Activated naive CD4-positive, alpha-beta T cell treated with anti-CD3 and anti-CD28 coated beads, Interleukin-2, amount 10 ng/mL, durations not matched to agents 7 days and 5 days (primary cell): Measurements from ENCODE around the gene MAST2.
A peak's percentile ranks its signal among the peaks of the same experiment; 100 is the strongest.

Source experiments
- CTCF ChIA-PET: fragments of 350-600 bp; sonication (Branson Sonifier 250); formaldehyde crosslinking; loops from one replicate; lab custom pipeline; 2021; ENCODE audit warnings: antibody characterized with exemption; lab: Charles Lee
- DNase-seq: peaks from one replicate; pipeline ENCODE4 v3.0.0-alpha.2; 2020
- H3K27ac Mint-ChIP-seq: one replicate; pipeline ENCODE4 v1.8.0; 2021; ENCODE audit warnings: mild to moderate bottlenecking, moderate library complexity, mixed read lengths
- H3K27me3 Mint-ChIP-seq: one replicate; pipeline ENCODE4 v1.8.0; 2021; ENCODE audit warnings: mild to moderate bottlenecking, mixed read lengths
- H3K36me3 Mint-ChIP-seq: one replicate; pipeline ENCODE4 v1.8.0; 2021; ENCODE audit warnings: mixed read lengths
- H3K4me1 Mint-ChIP-seq: one replicate; pipeline ENCODE4 v1.8.0; 2021; ENCODE audit warnings: mixed read lengths
- H3K4me3 Mint-ChIP-seq: one replicate; pipeline ENCODE4 v1.8.0; 2021; ENCODE audit warnings: mild to moderate bottlenecking, moderate library complexity, mixed read lengths
- H3K9me3 Mint-ChIP-seq: one replicate; pipeline ENCODE4 v1.8.0; 2021; ENCODE audit warnings: mixed read lengths

The MAST2 gene

GRCh38 chr1:45879885-45880598, 76.6 kb downstream of the MAST2 start:
- no peaks in the 10 kb centered on the region for H3K4me1 Mint-ChIP-seq
- no peaks in the 10 kb centered on the region for H3K27me3 Mint-ChIP-seq
- CTCF ChIA-PET, result no interaction called here
- H3K27ac Mint-ChIP-seq, result no peak overlapping the region
- H3K4me3 Mint-ChIP-seq, result no peak overlapping the region
- no peaks in the 10 kb centered on the region for H3K36me3 Mint-ChIP-seq
- DNase-seq, result no peak
- no peaks in the 10 kb centered on the region for H3K9me3 Mint-ChIP-seq

GRCh38 chr1:45880930-45881329, 77.5 kb downstream of the MAST2 start:
- Mint-ChIP-seq H3K27ac (no peak overlapping the region), H3K36me3 (no peaks in the 10 kb centered on the region), H3K4me3 (no peak overlapping the region), H3K27me3 (no peaks in the 10 kb centered on the region), H3K4me1 (no peaks in the 10 kb centered on the region), H3K9me3 (no peaks in the 10 kb centered on the region)
- CTCF ChIA-PET, result no interaction called here
- no peak for DNase-seq

- CTCF ChIA-PET, result interaction anchor here (0.8 kb wide), 1 partner anchor 9 kb away, joined by 3 read pairs; no protein-coding TSS in a partner anchor
- Mint-ChIP-seq H3K36me3 (no peaks in the 10 kb centered on the region), H3K9me3 (no peaks in the 10 kb centered on the region), H3K4me1 (no peaks in the 10 kb centered on the region), H3K4me3 (no peak overlapping the region), H3K27me3 (no peaks in the 10 kb centered on the region), H3K27ac (no peak overlapping the region)
- DNase-seq, result no peak
Measured at GRCh38 chr1:45883658-45884057, 80.2 kb downstream of the MAST2 start.

- H3K27me3 Mint-ChIP-seq, result no peaks in the 10 kb centered on the region
- no peaks in the 10 kb centered on the region for H3K4me1 Mint-ChIP-seq
- no peaks in the 10 kb centered on the region for H3K9me3 Mint-ChIP-seq
- no peak overlapping the region for H3K4me3 Mint-ChIP-seq
- CTCF ChIA-PET, result no interaction called here
- no peak overlapping the region for H3K27ac Mint-ChIP-seq
- H3K36me3 Mint-ChIP-seq, result no peaks in the 10 kb centered on the region
- no peak for DNase-seq
Measured at GRCh38 chr1:45884700-45885099, 81.3 kb downstream of the MAST2 start.

- no peak overlapping the region for H3K4me3 Mint-ChIP-seq
- no peak overlapping the region for H3K27ac Mint-ChIP-seq
- CTCF ChIA-PET, result interaction anchor here (0.7 kb wide), 1 partner anchor 25 kb away, joined by 3 read pairs; no protein-coding TSS in a partner anchor
- H3K27me3 Mint-ChIP-seq, result no peaks in the 10 kb centered on the region
- no peak for DNase-seq
- no peaks in the 10 kb centered on the region for H3K9me3 Mint-ChIP-seq
- peaks cover 5% of the 10 kb centered on the region for H3K36me3 Mint-ChIP-seq
- no peaks in the 10 kb centered on the region for H3K4me1 Mint-ChIP-seq
Measured at GRCh38 chr1:45886229-45886628, 82.8 kb downstream of the MAST2 start.

- H3K36me3 Mint-ChIP-seq, result peaks cover 5% of the 10 kb centered on the region
- DNase-seq, result no peak
- H3K4me1 Mint-ChIP-seq, result no peaks in the 10 kb centered on the region
- H3K9me3 Mint-ChIP-seq, result no peaks in the 10 kb centered on the region
- no peaks in the 10 kb centered on the region for H3K27me3 Mint-ChIP-seq
- H3K27ac Mint-ChIP-seq, result no peak overlapping the region
- CTCF ChIA-PET, result interaction anchor here (0.5 kb wide), 1 partner anchor 394 kb away, joined by 3 read pairs; no protein-coding TSS in a partner anchor
- no peak overlapping the region for H3K4me3 Mint-ChIP-seq
Measured at GRCh38 chr1:45887156-45887842, 83.9 kb downstream of the MAST2 start.

- Mint-ChIP-seq H3K27me3 (no peaks in the 10 kb centered on the region), H3K9me3 (no peaks in the 10 kb centered on the region), H3K4me3 (no peak overlapping the region), H3K4me1 (no peaks in the 10 kb centered on the region), H3K27ac (no peak overlapping the region), H3K36me3 (peaks cover 5% of the 10 kb centered on the region)
- DNase-seq, result no peak
- CTCF ChIA-PET, result no interaction called here
Measured at GRCh38 chr1:45890078-45890477, 86.7 kb downstream of the MAST2 start.

- Mint-ChIP-seq H3K9me3 (no peaks in the 10 kb centered on the region), H3K4me1 (no peaks in the 10 kb centered on the region), H3K4me3 (no peak overlapping the region), H3K36me3 (peaks cover 5% of the 10 kb centered on the region), H3K27me3 (no peaks in the 10 kb centered on the region), H3K27ac (peak overlapping the region; percentile 24)
- no peak for DNase-seq
- CTCF ChIA-PET, result no interaction called here
Measured at GRCh38 chr1:45891087-45891486, 87.7 kb downstream of the MAST2 start.

GRCh38 chr1:45892068-45892785, 88.8 kb downstream of the MAST2 start:
- H3K27me3 Mint-ChIP-seq, result no peaks in the 10 kb centered on the region
- no peak for DNase-seq
- H3K4me3 Mint-ChIP-seq, result no peak overlapping the region

GRCh38 chr1:45894331-45894730, 90.9 kb downstream of the MAST2 start:
- no peaks in the 10 kb centered on the region for H3K27me3 Mint-ChIP-seq
- no peak overlapping the region for H3K27ac Mint-ChIP-seq
- CTCF ChIA-PET, result no interaction called here
- DNase-seq, result no peak
- no peaks in the 10 kb centered on the region for H3K4me1 Mint-ChIP-seq
- H3K36me3 Mint-ChIP-seq, result peaks cover 6% of the 10 kb centered on the region
- H3K4me3 Mint-ChIP-seq, result no peak overlapping the region
- no peaks in the 10 kb centered on the region for H3K9me3 Mint-ChIP-seq

More at GRCh38 chr1:45892068-45892785, 88.8 kb downstream of the MAST2 start:
- Mint-ChIP-seq H3K9me3 (no peaks in the 10 kb centered on the region), H3K36me3 (peaks cover 5% of the 10 kb centered on the region), H3K27ac (no peak overlapping the region), H3K4me1 (no peaks in the 10 kb centered on the region)
- CTCF ChIA-PET, result no interaction called here

GRCh38 chr1:45894921-45895320, 91.5 kb downstream of the MAST2 start:
- no peaks in the 10 kb centered on the region for H3K27me3 Mint-ChIP-seq
- H3K27ac Mint-ChIP-seq, result no peak overlapping the region
- H3K4me1 Mint-ChIP-seq, result no peaks in the 10 kb centered on the region
- CTCF ChIA-PET, result interaction anchor here (0.6 kb wide), 1 partner anchor 288 kb away, joined by 3 read pairs; no protein-coding TSS in a partner anchor
- H3K36me3 Mint-ChIP-seq, result peaks cover 7% of the 10 kb centered on the region
- H3K4me3 Mint-ChIP-seq, result no peak overlapping the region
- H3K9me3 Mint-ChIP-seq, result no peaks in the 10 kb centered on the region
- no peak for DNase-seq

GRCh38 chr1:45895406-45895805, 92.0 kb downstream of the MAST2 start:
- Mint-ChIP-seq H3K4me1 (no peaks in the 10 kb centered on the region), H3K36me3 (peaks cover 4% of the 10 kb centered on the region), H3K27me3 (no peaks in the 10 kb centered on the region), H3K9me3 (no peaks in the 10 kb centered on the region), H3K27ac (no peak overlapping the region), H3K4me3 (no peak overlapping the region)
- no peak for DNase-seq
- CTCF ChIA-PET, result interaction anchor here (0.6 kb wide), 1 partner anchor 287 kb away, joined by 3 read pairs; no protein-coding TSS in a partner anchor

- H3K27me3 Mint-ChIP-seq, result no peaks in the 10 kb centered on the region
- CTCF ChIA-PET, result no interaction called here
- no peak overlapping the region for H3K4me3 Mint-ChIP-seq
- no peak overlapping the region for H3K27ac Mint-ChIP-seq
- no peaks in the 10 kb centered on the region for H3K9me3 Mint-ChIP-seq
- no peak for DNase-seq
- H3K4me1 Mint-ChIP-seq, result no peaks in the 10 kb centered on the region
- no peaks in the 10 kb centered on the region for H3K36me3 Mint-ChIP-seq
Measured at GRCh38 chr1:45906883-45907282, 103.5 kb downstream of the MAST2 start.

- CTCF ChIA-PET, result no interaction called here
- Mint-ChIP-seq H3K4me3 (no peak overlapping the region), H3K9me3 (no peaks in the 10 kb centered on the region), H3K27ac (no peak overlapping the region), H3K4me1 (no peaks in the 10 kb centered on the region), H3K27me3 (no peaks in the 10 kb centered on the region), H3K36me3 (no peaks in the 10 kb centered on the region)
- no peak for DNase-seq
Measured at GRCh38 chr1:45908611-45909140, 105.3 kb downstream of the MAST2 start.
